NCI-H1105 (cell line): ENCODE measurements around the gene TLR5.
"Not testable (repeated sequence)": the region's sequence is repeated elsewhere in the genome, so short reads cannot be mapped to it uniquely, and the experiment has no call there.

Experiments used
- DNase-seq: peaks from one replicate; lab custom pipeline; 2025; lab: John Stamatoyannopoulos, UW

Gene TLR5, protein sequence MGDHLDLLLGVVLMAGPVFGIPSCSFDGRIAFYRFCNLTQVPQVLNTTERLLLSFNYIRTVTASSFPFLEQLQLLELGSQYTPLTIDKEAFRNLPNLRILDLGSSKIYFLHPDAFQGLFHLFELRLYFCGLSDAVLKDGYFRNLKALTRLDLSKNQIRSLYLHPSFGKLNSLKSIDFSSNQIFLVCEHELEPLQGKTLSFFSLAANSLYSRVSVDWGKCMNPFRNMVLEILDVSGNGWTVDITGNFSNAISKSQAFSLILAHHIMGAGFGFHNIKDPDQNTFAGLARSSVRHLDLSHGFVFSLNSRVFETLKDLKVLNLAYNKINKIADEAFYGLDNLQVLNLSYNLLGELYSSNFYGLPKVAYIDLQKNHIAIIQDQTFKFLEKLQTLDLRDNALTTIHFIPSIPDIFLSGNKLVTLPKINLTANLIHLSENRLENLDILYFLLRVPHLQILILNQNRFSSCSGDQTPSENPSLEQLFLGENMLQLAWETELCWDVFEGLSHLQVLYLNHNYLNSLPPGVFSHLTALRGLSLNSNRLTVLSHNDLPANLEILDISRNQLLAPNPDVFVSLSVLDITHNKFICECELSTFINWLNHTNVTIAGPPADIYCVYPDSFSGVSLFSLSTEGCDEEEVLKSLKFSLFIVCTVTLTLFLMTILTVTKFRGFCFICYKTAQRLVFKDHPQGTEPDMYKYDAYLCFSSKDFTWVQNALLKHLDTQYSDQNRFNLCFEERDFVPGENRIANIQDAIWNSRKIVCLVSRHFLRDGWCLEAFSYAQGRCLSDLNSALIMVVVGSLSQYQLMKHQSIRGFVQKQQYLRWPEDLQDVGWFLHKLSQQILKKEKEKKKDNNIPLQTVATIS

DNA sequence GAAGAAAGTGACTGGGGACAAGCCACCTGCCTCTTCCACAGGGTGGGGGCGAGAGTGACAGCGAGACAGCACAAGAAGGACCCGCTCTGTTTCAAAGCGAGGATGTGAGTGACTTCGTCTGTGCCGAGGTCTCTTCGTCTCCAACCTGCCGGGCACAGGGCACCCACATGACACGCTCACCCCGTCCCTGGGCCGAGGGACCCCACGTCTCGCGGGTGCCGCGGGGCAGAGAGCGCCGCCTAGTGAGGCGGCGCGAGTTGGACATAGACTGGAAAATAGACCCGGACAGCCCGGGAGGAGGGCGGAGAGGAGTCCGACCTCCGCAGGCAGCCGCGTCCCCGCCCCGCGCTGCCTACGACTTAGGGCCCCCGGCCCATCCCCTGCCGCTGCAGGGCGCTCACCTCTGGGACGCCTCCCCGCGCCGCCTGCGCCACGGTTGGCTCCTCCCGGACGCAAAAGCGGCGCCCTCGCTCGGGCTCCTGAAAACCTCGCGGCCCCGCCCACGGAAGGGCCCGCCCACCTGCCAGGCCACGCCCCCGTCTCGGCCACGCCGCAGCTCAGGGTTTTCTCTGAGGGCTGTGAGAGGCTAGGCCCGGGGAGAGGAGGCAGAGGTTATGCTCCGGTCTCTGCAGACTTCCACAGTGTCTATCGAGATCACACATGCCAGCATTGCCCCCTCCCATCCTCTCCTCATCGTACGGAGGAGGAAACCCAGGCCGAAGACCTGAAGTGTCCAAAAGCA is at the start of gene TLR5:
TLR5 (minus strand) TSS at position 454 of the 742 bp plus-strand sequence. CDS start 30,217 bp downstream, outside the sequence.
- DNase-seq: peak; percentile 86

DNA sequence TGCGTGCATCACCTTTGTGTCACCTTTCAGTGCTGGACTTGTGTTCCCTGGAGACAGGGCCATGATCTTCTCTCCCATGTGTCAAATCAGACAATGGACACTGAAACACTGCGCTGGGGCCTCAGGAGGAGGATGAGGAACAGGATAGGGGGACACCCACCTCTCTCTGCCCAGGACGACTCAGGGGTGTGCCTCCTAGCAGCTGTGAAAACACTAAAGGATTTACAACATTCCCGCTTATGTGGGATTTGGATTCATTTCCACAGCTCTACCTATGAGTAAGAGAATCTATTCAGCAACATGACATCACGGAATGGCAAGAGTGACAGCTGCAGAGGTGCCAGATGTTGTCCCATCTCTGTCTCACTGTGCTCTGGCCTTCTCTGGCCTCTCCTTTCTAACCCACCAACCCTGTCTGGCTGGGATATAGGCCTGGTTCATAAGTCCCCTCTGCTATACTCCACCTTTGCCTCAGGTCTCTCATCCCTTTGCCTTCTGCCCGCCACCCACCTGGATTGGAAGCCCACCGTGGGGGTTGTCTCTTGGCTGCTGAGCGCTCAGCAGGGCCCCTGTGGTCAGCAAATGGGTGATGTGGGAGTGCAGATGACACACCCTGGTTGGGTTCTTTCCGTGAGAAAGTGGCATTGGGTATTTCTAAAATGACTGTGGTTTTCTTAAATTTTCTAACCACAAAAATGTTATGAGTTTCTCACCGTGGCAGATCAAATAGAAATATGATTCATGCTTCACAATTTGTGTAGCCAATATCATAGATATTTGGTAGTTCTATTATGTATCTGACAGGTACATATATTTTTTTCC is 47.1 kb upstream of the TLR5 start:
- DNase-seq: no peak

DNA sequence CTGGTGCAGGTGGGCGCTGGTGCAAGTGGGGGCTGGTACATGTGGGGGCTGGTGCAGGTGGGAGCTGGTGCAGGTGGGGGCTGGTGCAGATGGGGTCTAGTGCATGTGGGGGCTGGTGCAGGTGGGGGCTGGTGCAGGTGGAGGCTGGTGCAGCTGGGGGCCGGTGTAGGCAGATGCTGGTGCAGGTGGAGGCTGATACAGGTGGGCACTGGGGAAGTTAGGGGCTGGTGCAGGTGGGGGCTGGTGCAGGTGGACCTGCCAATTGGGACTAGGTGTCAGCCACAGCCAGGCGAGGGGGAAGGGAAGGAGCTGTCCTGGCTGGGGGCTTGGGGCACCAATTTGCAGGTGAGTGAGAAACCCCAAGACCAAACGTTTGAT is 46.5 kb upstream of the TLR5 start:
- DNase-seq: no peak

DNA sequence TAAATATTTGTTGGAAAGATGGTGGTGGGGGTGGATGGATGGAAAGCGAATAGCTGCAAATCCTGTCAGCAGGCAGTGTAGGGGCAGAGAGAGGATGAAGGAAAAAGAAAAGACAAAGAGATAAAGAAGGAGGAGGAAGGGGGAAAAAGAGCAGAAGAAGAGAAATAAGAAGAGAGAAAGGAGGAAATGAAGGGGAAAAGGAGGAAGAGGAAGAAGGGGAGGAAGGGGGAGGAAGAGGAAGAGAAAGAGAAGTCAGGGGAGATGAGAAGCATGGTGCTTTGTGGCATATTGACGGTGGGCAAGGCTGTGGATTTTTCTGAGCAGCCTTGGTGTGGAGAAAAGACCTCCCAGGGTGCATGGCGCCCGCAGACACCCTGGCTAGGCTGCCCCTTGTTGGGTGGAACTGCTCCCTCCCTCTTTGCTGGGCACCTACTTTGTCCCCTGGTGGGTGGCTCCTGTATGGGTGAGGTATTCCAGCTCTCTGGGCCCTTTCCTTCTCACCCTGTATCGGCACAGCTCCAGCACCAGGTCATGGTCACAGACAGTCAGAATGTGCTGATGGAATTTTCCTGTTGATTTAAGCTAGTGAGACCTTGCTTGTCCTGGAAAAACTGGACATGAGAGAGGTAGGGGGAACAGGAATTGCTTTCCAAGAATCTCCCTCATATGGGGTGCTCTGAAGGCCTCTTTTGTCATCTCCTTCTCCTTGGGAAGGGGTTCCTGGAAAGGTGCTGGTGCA is 45.7 kb upstream of the TLR5 start:
- DNase-seq: no peak

DNA sequence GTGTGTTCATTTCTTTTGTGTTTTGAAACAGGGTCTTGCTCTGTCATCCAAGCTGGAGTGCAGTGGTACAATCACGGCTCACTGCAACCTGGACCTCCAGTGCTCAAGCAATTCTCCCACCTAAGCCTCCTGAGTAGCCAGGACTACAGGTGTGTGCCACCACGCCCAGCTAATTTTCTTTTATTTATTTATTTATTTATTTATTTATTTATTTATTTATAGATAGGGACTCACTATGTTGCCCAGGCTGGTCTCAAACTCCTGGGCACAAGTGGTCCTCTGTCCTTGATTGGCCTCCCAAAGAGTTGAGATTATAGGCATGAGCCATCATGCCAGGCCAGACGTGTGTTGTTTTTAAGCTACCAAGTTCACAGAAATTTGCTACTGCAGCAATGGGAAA is 43.8 kb upstream of the TLR5 start:
- DNase-seq: no peak

DNA sequence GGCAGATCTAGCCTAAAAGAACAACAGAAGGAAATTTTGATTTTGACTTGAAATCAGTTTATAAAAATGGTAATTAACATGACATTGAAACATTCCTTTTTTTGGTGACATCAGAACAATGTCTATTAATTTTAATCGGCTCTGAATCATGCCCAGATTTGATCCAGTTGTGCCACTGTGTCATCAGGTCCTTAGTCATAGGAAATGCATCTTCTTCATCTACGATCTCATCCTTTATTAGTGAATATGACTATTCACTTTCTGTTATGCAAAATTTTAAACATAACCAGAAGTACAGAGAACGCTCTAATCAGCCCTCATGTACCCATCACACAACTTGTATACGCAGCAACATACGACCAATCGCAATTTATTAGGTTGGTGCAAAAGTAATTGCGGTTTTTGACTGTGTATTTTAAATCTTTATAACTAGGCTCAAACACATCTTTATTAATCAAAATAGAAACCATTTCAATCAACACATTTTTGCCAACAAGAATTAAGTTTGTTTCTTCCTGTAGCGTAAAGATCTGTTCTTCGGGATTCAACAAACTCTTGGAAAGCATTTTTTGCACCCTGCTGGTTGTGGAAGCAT is 40.3 kb upstream of the TLR5 start:
- no peak for DNase-seq

DNA sequence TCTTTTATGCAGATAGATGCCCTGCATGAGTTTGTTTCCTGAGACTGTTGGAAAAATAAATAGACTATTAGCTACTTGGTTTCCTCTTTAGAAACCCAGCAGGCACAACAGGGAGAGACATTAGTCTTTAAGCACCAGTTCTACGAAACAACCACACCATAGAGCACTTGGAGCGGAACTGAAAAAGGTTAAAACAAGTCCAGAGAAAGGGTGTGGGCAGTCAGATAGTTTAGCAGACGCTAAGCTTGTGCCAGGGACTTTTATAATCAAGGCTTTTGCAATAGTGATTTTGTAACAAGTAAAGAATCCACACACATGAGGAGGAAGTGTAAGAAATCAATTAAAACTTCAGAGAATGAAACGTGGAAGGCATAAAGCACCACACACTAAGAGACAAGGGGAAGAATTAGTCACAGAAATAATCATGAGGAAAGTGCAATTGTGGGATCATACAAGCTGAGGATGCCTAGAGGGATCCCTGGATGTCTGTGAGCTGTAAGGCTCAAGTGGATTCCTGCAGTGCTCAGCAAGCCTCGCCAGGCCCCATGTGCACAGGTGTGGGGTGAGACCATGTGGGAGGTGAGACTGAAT is 37.8 kb upstream of the TLR5 start:
- DNase-seq: no peak

DNA sequence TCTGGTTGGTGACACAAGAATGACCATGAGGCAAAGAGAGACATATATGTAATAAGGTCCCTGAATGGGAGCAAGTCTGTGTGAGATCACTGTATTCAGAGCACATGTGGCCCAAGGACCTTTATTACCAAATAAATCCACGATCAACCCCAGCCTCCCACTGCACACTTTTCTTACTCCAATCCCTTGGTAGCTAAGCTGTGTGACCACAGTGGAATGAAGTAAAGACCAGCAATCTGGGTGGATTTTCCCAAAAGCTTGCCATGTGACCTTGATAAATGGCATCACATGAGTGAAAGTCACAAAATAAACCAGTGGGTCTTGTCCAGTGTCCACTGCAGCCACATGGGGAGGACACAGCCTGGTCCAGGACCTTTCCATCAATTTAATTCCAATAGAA is 36.7 kb upstream of the TLR5 start:
- no peak for DNase-seq

DNA sequence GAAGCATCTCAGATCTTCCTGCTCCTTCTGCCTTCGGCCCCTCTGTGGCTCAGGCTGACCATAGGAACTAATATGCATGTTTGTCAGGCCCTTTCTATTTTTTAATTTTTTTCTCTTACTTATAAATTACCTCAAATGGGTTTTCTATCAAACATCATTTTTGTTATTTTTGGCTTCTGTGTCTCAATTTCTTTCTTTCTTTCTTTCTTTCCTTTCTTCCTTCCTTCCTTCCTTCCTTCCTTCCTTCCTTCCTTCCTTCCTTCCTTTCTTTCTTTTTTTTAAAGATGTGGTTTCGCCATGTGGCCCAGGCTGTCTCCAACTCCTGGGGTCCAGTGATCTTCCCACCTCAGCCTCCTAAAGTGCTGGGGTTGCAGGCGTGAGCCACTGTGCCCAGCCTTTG is 36.2 kb upstream of the TLR5 start:
- no peak for DNase-seq

DNA sequence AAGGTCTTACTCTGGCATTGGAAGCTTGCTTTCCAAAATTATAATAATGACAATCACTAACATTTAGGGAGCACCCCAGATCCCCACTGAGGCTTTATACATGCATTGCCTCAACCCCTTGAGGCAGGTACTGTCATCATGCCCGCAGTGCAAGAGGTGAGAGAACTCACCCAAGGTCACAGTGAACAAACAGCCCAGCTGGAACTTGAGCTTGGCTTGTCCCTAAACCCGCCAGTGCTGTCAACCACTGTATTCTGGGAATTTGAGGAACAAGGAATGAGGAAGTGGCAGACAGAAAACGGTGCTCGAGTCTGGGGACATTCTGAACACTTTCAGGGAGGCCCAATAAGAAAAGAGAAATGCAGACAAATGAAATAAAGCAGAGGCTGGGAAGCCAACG is 34.6 kb upstream of the TLR5 start:
- no peak for DNase-seq

DNA sequence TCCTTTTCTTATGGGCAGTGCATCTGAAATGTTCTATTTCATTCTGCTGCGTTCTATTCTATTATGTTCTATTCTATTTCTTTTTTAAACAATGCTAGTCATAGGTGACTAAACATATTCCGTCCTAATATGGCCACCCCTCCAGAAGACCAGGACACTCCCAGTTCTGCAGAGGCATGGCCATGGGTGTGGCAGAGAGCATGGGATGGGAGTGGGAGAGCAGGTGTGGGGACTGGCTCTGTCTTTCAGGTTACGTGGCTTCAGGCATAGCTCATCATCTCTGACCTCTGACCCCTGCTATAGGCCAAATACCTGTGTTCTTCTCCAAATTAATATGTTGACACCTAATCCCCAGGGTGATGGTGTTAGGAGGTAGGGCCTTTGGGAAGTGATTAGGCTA is 33.4 kb upstream of the TLR5 start:
- no peak for DNase-seq

DNA sequence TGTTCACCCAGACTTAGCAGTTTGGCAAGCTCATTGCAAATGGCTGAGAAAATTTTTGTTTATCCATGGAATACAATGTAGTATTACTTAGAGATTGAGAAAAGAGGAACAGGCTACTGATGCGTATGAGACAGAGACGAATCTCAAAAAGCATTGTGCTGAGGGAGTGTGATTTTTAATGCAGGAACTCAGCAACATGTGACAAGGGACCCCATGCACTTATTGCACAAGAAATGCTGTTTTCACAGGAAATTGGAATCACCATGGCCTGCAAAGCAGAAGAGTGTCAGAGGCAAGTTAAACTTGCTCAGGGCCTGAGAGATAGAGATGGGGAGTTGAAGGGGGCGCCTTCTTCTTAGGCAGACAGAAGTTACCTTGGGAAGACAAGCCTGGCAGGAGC is 32.6 kb upstream of the TLR5 start:
- no peak for DNase-seq

DNA sequence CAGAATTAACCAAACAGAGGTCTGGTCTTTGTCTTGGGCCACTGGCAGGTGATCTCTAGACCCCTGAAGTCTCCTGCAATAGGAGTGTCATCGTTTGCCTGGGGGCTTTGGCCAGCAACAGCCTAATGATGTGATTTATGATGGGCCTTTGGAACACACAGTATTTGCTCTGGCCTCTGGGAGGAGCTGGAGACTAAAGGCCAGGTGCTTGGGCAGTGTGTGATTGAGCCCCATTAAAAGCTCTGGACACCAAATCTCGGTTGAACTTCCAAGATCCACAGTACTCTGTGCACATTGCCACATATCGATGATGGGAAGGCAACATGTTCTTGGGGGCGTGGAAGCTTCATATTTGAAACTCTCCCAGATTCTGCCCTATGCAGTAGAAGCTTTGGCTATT is 32.0 kb upstream of the TLR5 start:
- no peak for DNase-seq

DNA sequence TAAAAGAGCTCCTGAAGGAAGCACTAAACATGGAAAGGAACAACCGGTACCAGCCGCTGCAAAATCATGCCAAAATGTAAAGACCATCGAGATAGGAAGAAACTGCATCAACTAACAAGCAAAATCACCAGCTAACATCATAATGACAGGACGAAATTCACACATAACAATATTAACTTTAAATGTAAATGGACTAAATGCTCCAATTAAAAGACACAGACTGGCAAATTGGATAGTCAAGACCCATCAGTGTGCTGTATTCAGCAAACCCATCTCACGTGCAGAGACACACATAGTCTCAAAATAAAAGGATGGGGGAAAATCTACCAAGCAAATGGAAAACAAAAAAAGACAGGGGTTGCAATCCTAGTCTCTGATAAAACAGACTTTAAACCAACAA is 26.4 kb upstream of the TLR5 start:
- DNase-seq: not testable (repeated sequence)

DNA sequence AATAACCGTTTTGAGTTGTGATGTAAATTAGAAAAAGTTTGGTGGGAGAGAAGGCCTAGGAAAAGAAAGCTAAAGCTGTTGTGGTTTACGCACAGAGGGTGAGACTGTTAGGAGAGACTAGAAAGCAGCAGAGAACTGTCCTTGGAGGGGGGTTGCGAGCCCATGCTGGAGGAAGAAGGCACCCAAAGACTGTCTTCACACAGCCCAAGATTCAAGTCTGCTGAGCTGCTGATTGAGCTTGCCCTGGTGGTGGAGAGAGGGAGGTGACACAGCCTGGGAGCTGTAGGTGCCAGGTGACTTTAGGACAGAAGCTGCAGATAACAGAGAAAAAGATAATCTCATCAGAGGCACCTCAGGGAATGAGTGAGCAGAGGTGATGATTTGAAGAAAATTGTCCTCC is 18.3 kb upstream of the TLR5 start:
- DNase-seq: no peak

DNA sequence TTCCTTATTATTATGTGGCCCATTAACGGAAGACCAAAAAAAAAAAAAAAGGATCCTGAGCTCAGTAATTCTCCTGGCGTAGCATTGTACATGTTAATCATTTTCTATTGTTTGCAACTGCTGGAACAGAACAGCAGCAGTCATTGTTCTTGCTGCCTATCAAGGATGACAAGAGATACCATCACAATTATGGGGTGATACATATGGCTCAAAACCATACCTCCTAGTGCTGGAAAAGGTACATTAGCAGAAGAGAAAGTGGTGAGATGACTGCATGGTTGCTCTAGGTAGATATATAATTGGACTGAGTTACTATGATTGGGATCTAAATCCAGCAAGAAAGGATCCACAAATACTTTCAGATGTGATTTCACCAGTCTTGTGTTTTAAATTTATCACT is 13.3 kb upstream of the TLR5 start:
- no peak for DNase-seq

DNA sequence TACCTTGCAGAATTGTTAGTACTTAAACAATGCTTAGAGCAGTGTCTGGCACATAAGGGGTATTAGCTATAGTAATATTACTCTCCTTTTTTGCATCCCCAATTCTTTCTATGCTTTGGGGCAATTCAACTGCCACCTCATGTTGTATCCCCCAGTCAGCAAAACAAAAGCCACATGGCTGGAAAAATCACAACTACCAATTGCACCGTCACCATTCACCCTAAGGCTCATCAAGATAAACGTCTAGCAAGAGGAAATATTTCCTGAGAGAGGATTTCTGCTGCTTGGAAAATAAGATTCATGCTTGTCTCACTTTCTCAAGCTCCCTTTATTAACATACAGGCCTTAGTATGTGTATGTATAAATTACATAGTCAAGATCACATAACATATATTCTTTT is 12.1 kb upstream of the TLR5 start:
- no peak for DNase-seq

DNA sequence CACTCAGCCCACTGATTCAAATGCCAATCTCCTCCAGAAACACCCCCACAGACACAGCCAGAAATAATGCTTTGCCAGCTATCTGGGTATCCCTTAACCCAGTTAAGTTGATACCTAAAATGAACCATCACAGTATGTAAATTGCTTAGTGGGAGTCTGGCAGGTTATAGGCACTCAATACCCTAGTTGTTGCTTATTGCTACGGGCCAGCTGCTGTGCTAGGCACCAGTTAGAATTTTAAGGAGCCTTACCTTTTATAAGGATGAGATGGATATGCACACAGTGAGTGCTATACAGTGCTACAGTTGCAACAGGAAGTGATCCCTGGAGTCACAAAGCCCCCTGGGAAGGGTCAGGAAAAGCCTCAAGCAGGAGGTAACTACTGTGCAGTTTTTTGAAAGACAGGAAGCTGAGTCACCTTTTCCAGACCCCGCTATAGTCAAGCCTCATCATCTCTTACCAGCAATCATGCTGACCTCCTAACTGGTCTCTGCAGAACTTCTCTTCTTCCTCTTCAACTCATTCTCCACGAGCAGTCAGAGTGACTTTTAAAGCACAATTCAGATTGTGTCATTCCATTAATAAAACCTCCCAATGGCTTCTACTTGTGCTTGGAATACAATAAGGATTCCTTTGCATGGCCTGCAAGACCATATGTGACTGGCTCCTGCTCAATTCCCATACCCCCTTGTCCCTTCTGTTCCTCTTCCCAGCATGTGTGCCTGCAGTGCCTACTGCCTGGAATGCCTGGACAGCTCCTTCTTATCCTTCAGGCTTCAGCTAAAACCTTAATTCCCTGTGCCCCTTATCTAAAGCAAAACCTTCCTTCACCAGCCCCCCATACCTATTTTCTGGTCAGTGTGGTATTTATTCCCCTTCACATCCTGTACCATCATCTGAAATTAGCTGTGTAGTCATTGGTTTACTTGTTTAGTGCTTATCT is 10.4 kb upstream of the TLR5 start:
- no peak for DNase-seq

DNA sequence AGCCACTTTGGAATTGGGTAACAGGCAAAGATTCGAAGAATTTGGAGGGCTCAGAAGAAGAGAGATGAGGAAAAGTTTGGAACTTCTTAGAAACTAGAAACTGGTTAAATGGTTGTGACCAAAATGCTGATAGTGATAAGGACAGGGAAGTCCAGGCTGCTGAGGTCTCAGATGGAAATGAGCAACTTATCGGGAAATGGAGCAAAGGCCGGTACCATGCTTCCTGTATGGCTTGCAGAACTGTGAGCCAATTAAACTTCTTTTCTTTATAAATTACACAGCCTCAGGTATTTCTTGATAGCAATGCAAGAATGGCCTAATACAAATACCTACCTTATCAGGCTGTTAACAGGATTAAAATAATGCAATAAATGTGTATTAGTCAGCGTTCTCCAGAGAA is 9.4 kb upstream of the TLR5 start:
- no peak for DNase-seq
